ENCODE measurements around the gene KLK12. TPM values are rescaled to one million over a fixed set of nuclear protein-coding genes. Genes with fewer than 3 reads are reported as not detected.

KLK12 gene
- total RNA-seq, 4 donors from 2014 or later, result 0.40 to 1.2 (median 0.54) TPM; not detected in 1

GRCh38 chr19:51075998-51076397 lies 41.2 kb upstream of the KLK12 start:
- Histone ChIP-seq H3K36me3 (no peaks in the 10 kb centered on the region), H3K4me3 (no peak overlapping the region), H3K27ac (no peak overlapping the region), H3K9me3 (peaks cover 0 to 23% (median 0%) of the 10 kb centered on the region in 3 donors), H3K4me1 (no peaks in the 10 kb centered on the region), H3K27me3 (peaks cover 69% of the 10 kb centered on the region)
- TF ChIP-seq POLR2AphosphoS5 (IDR thresholded peaks at IDR 0.05) (no peak), POLR2A (IDR thresholded peaks at IDR 0.05) (no peak), EP300 (IDR thresholded peaks at IDR 0.05) (no peak), CTCF (IDR thresholded peaks at IDR 0.05) (no peak)
- ATAC-seq, result no peak
- 77 to 92% methylated on average over 5 of the region's 5 CpGs for WGBS, 2 donors (ENCODE audit: low coverage in 1 of 2)

- 42 to 72% methylated on average over 3 to 4 of the region's 4 CpGs for WGBS, 2 donors (ENCODE audit: low coverage in 1 of 2)
- H3K4me3 ChIP-seq, result no peak overlapping the region
- no peak for ATAC-seq
- TF ChIP-seq POLR2A (IDR thresholded peaks at IDR 0.05), result no peak
- no peak for TF ChIP-seq CTCF (IDR thresholded peaks at IDR 0.05)
- no peak for TF ChIP-seq EP300 (IDR thresholded peaks at IDR 0.05)
- TF ChIP-seq POLR2AphosphoS5 (IDR thresholded peaks at IDR 0.05), result no peak
- H3K36me3 ChIP-seq, result no peaks in the 10 kb centered on the region
- H3K9me3 ChIP-seq, result peaks cover 0 to 23% (median 0%) of the 10 kb centered on the region in 3 donors
- H3K4me1 ChIP-seq, result no peaks in the 10 kb centered on the region
- H3K27me3 ChIP-seq, result peaks cover 62% of the 10 kb centered on the region
- H3K27ac ChIP-seq, result no peak overlapping the region
These were observed 36.2 kb upstream of the KLK12 start for GRCh38 chr19:51071095-51071405.

- H3K27ac ChIP-seq, result no peak overlapping the region
- ATAC-seq, result no peak
- H3K9me3 ChIP-seq, result peaks cover 0 to 23% (median 0%) of the 10 kb centered on the region in 3 donors
- TF ChIP-seq CTCF (IDR thresholded peaks at IDR 0.05) (no peak), EP300 (IDR thresholded peaks at IDR 0.05) (no peak), POLR2AphosphoS5 (IDR thresholded peaks at IDR 0.05) (no peak), POLR2A (IDR thresholded peaks at IDR 0.05) (no peak)
- H3K4me1 ChIP-seq, result no peaks in the 10 kb centered on the region
- WGBS, 2 donors (ENCODE audit: low coverage in 1 of 2), result 40 to 65% methylated on average over 1 to 5 of the region's 5 CpGs
- no peak overlapping the region for H3K4me3 ChIP-seq
- peaks cover 62% of the 10 kb centered on the region for H3K27me3 ChIP-seq
- no peaks in the 10 kb centered on the region for H3K36me3 ChIP-seq
These were observed 35.7 kb upstream of the KLK12 start for GRCh38 chr19:51070334-51071094.

- H3K27ac ChIP-seq, result no peak overlapping the region
- no peaks in the 10 kb centered on the region for H3K9me3 ChIP-seq
- WGBS, 2 donors (ENCODE audit: low coverage in 1 of 2), result 39 to 55% methylated on average over 5 to 7 of the region's 7 CpGs
- ATAC-seq, result no peak
- H3K36me3 ChIP-seq, result no peaks in the 10 kb centered on the region
- no peak overlapping the region for H3K4me3 ChIP-seq
- peaks cover 68% of the 10 kb centered on the region for H3K27me3 ChIP-seq
- no peak for TF ChIP-seq EP300 (IDR thresholded peaks at IDR 0.05)
- no peak for TF ChIP-seq POLR2A (IDR thresholded peaks at IDR 0.05)
- no peak for TF ChIP-seq POLR2AphosphoS5 (IDR thresholded peaks at IDR 0.05)
- no peak for TF ChIP-seq CTCF (IDR thresholded peaks at IDR 0.05)
- H3K4me1 ChIP-seq, result peaks cover 0 to 9% (median 0%) of the 10 kb centered on the region in 3 donors
These were observed 31.8 kb upstream of the KLK12 start for GRCh38 chr19:51066393-51067186.

Measured in gastroesophageal sphincter (tissue), 4 donors.